K562 (cell line): ENCODE results near the gene NHLRC2. TPM values are rescaled to one million over a fixed set of nuclear protein-coding genes. Genes with fewer than 3 reads are reported as not detected.

ENCODE experiments used
- GATA2 ChIP-seq: sonication (generic); formaldehyde crosslinking; IDR thresholded peaks from 2 replicates; pipeline ENCODE4 v1.4.0; 2020; ENCODE audit warnings: mild to moderate bottlenecking, missing genetic modification reagents
- MGA ChIP-seq: fragments of 450-650 bp; IDR thresholded peaks from 2 replicates; pipeline ENCODE4 v1.6.1; 2016; ENCODE audit warnings: mild to moderate bottlenecking, moderate library complexity
- polyA plus RNA-seq, 8 experiments: library from polyadenylated mRNA; depleted of rRNA in 4 of 8; stranded (reverse) in 5 of 8; unstranded in 3 of 8; fragments of >200 nt; fragmentation: Nextera tagmentation in 2 of 8; fragmentation: Illumina TruSeq in 1 of 8; extraction: Ambion mirVana in 2 of 8; extraction: Trizol in 1 of 8; gene quantifications; 2 replicates each; pipeline versions ENCODE4 v1.2.1 to v1.2.3, GENCODE V29; 2011 to 2014; ENCODE audit warnings: inconsistent platforms in 1 of 8, missing spikeins in 1 of 8
- total RNA-seq, 7 experiments: library from RNA; depleted of rRNA in 6 of 7; stranded (reverse); fragments of >200 nt in 6 of 7; fragmentation: Illumina TruSeq in 2 of 7; extraction: Trizol in 2 of 7; gene quantifications; 2 replicates each; pipeline versions ENCODE4 v1.2.1 to v1.2.3, GENCODE V29; 2011 to 2021; ENCODE audit warnings: low replicate concordance in 1 of 7
- TF ChIP-seq, protein P1 (sequence below): sonication (generic); IDR thresholded peaks from 2 replicates; pipeline ENCODE4 v1.6.1; 2016

The NHLRC2 gene
- total and polyA plus RNA-seq, 9 of the 15 experiments (the other 6 are each of a cell fraction or from before 2014, with no cell fraction given): 1.5 to 22.4 (median 10.3) TPM

DNA sequence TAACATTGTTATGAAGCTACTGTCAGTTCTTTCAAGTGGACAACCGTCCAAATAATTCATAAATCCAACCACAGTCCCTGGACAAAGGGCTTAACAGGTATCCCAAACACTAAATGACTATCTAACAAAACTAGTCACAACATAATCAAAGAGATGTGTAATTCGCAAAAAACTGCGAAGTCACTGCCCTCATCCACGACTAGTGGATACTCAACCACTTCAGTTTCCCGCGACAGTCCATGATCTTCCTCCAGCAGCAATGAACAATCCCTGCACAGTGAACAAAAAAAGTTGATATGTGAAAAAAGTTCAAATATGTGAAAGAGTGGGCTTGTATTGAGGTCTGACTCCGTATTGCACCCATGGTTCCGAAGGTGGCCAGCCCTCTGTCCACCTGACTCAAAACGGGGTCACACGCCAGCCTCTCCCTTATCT lies 866 bp upstream of the NHLRC2 start (continued):
- TF ChIP-seq MGA (peak; percentile 38; the same call in 1 of the 2 replicates), GATA2 (CRISPR knock-in tag) (no peak)
- TF ChIP-seq, protein P1, sequence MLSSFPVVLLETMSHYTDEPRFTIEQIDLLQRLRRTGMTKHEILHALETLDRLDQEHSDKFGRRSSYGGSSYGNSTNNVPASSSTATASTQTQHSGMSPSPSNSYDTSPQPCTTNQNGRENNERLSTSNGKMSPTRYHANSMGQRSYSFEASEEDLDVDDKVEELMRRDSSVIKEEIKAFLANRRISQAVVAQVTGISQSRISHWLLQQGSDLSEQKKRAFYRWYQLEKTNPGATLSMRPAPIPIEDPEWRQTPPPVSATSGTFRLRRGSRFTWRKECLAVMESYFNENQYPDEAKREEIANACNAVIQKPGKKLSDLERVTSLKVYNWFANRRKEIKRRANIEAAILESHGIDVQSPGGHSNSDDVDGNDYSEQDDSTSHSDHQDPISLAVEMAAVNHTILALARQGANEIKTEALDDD: peak; percentile 78
